K562 (cell line): ENCODE results near the gene MXD3. TPM values are rescaled to one million over a fixed set of nuclear protein-coding genes. Genes with fewer than 3 reads are reported as not detected.

ENCODE experiments used
- CC2D1A ChIP-seq: fragments of 450-650 bp; IDR thresholded peaks from 2 replicates; pipeline ENCODE4 v1.6.1; 2017; ENCODE audit warnings: mild to moderate bottlenecking
- ETS2 ChIP-seq: IDR thresholded peaks from 2 replicates; pipeline ENCODE4 v1.6.1; 2016; ENCODE audit warnings: borderline replicate concordance, missing genetic modification characterization, mild to moderate bottlenecking, moderate library complexity, missing compliant biosample characterization; ENCODE audit not compliant: poor library complexity, severe bottlenecking
- ETV1 ChIP-seq: fragments of 450-650 bp; conservative IDR thresholded peaks from 2 replicates; pipeline ENCODE4 v1.6.1; 2016; ENCODE audit warnings: missing genetic modification characterization, control low read depth, low read depth, missing compliant biosample characterization
- GATA2 ChIP-seq: sonication (generic); formaldehyde crosslinking; IDR thresholded peaks from 2 replicates; pipeline ENCODE4 v1.4.0; 2020; ENCODE audit warnings: mild to moderate bottlenecking, missing genetic modification reagents
- HDAC3 ChIP-seq: fragments of 450-650 bp; IDR thresholded peaks from 2 replicates; pipeline ENCODE4 v1.6.1; 2018; ENCODE audit warnings: borderline replicate concordance, mild to moderate bottlenecking, moderate library complexity; ENCODE audit not compliant: partially characterized antibody
- ILK ChIP-seq: fragments of 450-650 bp; IDR thresholded peaks from 2 replicates; pipeline ENCODE4 v1.6.1; 2016; ENCODE audit warnings: missing genetic modification characterization, low read depth, mild to moderate bottlenecking, missing compliant biosample characterization, moderate library complexity, borderline replicate concordance
- RBM22 ChIP-seq: fragments of 200-400 bp; formaldehyde crosslinking; IDR thresholded peaks from 2 replicates; pipeline ENCODE4 v1.6.1; 2018; ENCODE audit warnings: low read length, low read depth; ENCODE audit not compliant: poor library complexity, severe bottlenecking
- SMAD3 ChIP-seq: fragments of 450-650 bp; formaldehyde crosslinking; conservative IDR thresholded peaks from 2 replicates; pipeline ENCODE4 v1.4.0; 2020; ENCODE audit warnings: mild to moderate bottlenecking
- TEAD2 ChIP-seq: fragments of 450-650 bp; IDR thresholded peaks from 2 replicates; pipeline ENCODE4 v1.6.1; 2016; ENCODE audit warnings: missing genetic modification characterization, control low read depth, missing compliant biosample characterization
- XRCC4 ChIP-seq: IDR thresholded peaks from one replicate; pipeline ENCODE4 v1.6.1; 2011; ENCODE audit not compliant: insufficient read depth, insufficient read length; ENCODE audit errors: extremely low read depth
- ZNF140 ChIP-seq: fragments of 250-450 bp; sonication (Bioruptor Pico); IDR thresholded peaks from 2 replicates; pipeline ENCODE4 v1.8.0; 2021; ENCODE audit warnings: moderate library complexity, mild to moderate bottlenecking, inconsistent platforms
- ZNF583 ChIP-seq: fragments of 250-450 bp; sonication (Bioruptor Pico); IDR thresholded peaks from 2 replicates; pipeline ENCODE4 v1.4.0; 2020
- ZNF584 ChIP-seq: fragments of 200-800 bp; sonication (Bioruptor generic); IDR thresholded peaks from 2 replicates; pipeline ENCODE4 v1.6.1; 2016; ENCODE audit warnings: low read depth, mild to moderate bottlenecking, missing genetic modification characterization, missing compliant biosample characterization
- polyA plus RNA-seq, 8 experiments: library from polyadenylated mRNA; depleted of rRNA in 4 of 8; stranded (reverse) in 5 of 8; unstranded in 3 of 8; fragments of >200 nt; fragmentation: Nextera tagmentation in 2 of 8; fragmentation: Illumina TruSeq in 1 of 8; extraction: Ambion mirVana in 2 of 8; extraction: Trizol in 1 of 8; gene quantifications; 2 replicates each; pipeline versions ENCODE4 v1.2.1 to v1.2.3, GENCODE V29; 2011 to 2014; ENCODE audit warnings: inconsistent platforms in 1 of 8, missing spikeins in 1 of 8
- total RNA-seq, 7 experiments: library from RNA; depleted of rRNA in 6 of 7; stranded (reverse); fragments of >200 nt in 6 of 7; fragmentation: Illumina TruSeq in 2 of 7; extraction: Trizol in 2 of 7; gene quantifications; 2 replicates each; pipeline versions ENCODE4 v1.2.1 to v1.2.3, GENCODE V29; 2011 to 2021; ENCODE audit warnings: low replicate concordance in 1 of 7
- TF ChIP-seq, protein P1 (sequence below): fragments of 450-650 bp; IDR thresholded peaks from 2 replicates; pipeline ENCODE4 v1.6.1; 2016; ENCODE audit warnings: borderline replicate concordance
- TF ChIP-seq, protein P2 (sequence below): fragments of 450-650 bp; IDR thresholded peaks from 2 replicates; pipeline ENCODE4 v1.6.1; 2016; ENCODE audit warnings: antibody characterized with exemption
- TF ChIP-seq, protein P3 (sequence below), 2 experiments: fragments of 150-350 bp in 1 of 2; IDR thresholded peaks; 2 replicates each; pipeline ENCODE4 v1.6.1; 2012 to 2016; ENCODE audit warnings: low read depth in 2 of 2, low read length in 2 of 2, mild to moderate bottlenecking in 1 of 2, moderate library complexity in 1 of 2
- TF ChIP-seq, protein P4 (sequence below): sonication (generic); formaldehyde crosslinking; IDR thresholded peaks from 2 replicates; pipeline ENCODE4 v1.8.0; 2022; ENCODE audit warnings: mild to moderate bottlenecking, missing genetic modification reagents

MXD3 gene
- total and polyA plus RNA-seq, 9 of the 15 experiments (the other 6 are each of a cell fraction or from before 2014, with no cell fraction given): 0.28 to 24.8 (median 4.5) TPM

DNA sequence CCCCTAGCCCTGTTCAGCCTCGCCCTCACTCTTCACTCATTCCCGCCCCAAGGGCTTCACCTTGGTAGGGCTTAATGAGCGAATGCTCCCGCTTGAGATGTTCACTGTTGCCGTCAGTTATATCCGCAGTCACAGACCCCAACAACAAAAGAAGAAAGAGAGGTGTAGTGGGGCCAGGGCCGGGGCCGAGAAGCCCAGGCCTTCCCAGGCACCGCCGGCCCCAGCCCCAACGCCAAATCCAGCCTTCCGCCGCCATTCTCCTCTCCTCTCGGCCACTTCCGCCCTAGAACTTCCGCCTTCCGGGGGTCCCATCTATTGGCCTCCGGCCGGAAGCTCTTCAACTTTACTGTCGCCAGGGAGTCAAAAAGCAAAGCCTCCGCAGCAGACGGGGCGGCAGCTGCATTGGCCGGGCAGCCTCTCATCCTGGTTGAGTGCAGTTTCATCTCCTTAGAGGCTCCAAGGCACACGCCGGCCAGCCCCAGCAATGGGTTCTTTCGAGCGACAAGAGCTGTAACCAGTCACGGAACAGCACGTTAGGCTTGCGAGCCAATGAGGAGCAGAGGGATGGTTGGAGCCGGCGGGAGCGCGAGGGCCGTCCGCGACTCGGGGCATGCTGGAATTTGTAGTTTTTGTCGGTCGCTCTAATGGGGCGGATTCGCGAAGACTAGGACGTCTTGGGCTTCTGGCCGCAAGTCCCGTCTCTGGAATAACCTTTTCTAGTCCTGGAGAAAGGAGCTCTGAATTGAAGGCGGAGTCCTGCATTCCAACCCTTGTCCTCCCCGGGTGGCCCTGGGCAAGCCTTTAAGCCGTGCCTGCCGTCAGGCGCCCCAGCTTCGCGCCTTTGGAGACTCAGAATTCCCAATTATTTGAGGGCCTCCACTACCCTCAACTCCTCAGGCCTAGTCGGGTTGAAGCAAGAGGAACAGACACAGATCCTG, 40.0 kb upstream of the MXD3 start, which contains the start of gene LMAN2 (continued):
- TF ChIP-seq SMAD3 (CRISPR knock-in tag) (0 out of 2 replicates have a peak, but pooled peaks have one; percentile 37), RBM22 (peak; percentile 37), ETS2 (no peak), HDAC3 (no peak), CC2D1A (0 out of 2 replicates have a peak, but pooled peaks have one; percentile 29), ZNF584 (CRISPR knock-in tag) (no peak), ZNF140 (no peak), ILK (tag) (no peak), GATA2 (no peak), TEAD2 (tag) (no peak), ZNF583 (CRISPR knock-in tag) (peak; percentile 57; the same call in 1 of the 2 replicates), ETV1 (tag) (peak; percentile 89), XRCC4 (no peak)
- TF ChIP-seq, protein P1, sequence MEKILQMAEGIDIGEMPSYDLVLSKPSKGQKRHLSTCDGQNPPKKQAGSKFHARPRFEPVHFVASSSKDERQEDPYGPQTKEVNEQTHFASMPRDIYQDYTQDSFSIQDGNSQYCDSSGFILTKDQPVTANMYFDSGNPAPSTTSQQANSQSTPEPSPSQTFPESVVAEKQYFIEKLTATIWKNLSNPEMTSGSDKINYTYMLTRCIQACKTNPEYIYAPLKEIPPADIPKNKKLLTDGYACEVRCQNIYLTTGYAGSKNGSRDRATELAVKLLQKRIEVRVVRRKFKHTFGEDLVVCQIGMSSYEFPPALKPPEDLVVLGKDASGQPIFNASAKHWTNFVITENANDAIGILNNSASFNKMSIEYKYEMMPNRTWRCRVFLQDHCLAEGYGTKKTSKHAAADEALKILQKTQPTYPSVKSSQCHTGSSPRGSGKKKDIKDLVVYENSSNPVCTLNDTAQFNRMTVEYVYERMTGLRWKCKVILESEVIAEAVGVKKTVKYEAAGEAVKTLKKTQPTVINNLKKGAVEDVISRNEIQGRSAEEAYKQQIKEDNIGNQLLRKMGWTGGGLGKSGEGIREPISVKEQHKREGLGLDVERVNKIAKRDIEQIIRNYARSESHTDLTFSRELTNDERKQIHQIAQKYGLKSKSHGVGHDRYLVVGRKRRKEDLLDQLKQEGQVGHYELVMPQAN: peak; percentile 94
- TF ChIP-seq, protein P2, sequence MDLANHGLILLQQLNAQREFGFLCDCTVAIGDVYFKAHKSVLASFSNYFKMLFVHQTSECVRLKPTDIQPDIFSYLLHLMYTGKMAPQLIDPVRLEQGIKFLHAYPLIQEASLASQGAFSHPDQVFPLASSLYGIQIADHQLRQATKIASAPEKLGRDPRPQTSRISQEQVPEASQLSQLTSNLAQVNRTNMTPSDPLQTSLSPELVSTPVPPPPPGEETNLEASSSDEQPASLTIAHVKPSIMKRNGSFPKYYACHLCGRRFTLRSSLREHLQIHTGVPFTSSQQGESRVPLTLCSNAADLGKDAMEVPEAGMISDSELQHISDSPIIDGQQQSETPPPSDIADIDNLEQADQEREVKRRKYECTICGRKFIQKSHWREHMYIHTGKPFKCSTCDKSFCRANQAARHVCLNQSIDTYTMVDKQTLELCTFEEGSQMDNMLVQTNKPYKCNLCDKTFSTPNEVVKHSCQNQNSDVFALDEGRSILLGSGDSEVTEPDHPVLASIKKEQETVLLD: no peak
- TF ChIP-seq, protein P3, sequence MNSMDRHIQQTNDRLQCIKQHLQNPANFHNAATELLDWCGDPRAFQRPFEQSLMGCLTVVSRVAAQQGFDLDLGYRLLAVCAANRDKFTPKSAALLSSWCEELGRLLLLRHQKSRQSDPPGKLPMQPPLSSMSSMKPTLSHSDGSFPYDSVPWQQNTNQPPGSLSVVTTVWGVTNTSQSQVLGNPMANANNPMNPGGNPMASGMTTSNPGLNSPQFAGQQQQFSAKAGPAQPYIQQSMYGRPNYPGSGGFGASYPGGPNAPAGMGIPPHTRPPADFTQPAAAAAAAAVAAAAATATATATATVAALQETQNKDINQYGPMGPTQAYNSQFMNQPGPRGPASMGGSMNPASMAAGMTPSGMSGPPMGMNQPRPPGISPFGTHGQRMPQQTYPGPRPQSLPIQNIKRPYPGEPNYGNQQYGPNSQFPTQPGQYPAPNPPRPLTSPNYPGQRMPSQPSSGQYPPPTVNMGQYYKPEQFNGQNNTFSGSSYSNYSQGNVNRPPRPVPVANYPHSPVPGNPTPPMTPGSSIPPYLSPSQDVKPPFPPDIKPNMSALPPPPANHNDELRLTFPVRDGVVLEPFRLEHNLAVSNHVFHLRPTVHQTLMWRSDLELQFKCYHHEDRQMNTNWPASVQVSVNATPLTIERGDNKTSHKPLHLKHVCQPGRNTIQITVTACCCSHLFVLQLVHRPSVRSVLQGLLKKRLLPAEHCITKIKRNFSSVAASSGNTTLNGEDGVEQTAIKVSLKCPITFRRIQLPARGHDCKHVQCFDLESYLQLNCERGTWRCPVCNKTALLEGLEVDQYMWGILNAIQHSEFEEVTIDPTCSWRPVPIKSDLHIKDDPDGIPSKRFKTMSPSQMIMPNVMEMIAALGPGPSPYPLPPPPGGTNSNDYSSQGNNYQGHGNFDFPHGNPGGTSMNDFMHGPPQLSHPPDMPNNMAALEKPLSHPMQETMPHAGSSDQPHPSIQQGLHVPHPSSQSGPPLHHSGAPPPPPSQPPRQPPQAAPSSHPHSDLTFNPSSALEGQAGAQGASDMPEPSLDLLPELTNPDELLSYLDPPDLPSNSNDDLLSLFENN (IDR thresholded peaks at IDR 0.05; ENCODE audit: low read depth in 2 of 2, low read length in 2 of 2): 0 out of 4 replicates have a peak, but pooled peaks of 1 of the 2 experiments have one; percentile 12
- TF ChIP-seq, protein P4, sequence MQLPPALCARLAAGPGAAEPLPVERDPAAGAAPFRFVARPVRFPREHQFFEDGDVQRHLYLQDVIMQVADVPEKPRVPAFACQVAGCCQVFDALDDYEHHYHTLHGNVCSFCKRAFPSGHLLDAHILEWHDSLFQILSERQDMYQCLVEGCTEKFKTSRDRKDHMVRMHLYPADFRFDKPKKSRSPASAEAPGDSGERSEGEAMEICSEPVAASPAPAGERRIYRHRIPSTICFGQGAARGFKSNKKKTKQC: no peak; the same call in 1 of the 2 replicates
